Measurements from ENCODE around the gene RTN4RL1. TPM values are rescaled to one million over a fixed set of nuclear protein-coding genes. Genes with fewer than 3 reads are reported as not detected.

RTN4RL1 gene
- total and polyA plus RNA-seq, 12 donors, result 0.81 to 6.3 (median 2.7) TPM

DNA sequence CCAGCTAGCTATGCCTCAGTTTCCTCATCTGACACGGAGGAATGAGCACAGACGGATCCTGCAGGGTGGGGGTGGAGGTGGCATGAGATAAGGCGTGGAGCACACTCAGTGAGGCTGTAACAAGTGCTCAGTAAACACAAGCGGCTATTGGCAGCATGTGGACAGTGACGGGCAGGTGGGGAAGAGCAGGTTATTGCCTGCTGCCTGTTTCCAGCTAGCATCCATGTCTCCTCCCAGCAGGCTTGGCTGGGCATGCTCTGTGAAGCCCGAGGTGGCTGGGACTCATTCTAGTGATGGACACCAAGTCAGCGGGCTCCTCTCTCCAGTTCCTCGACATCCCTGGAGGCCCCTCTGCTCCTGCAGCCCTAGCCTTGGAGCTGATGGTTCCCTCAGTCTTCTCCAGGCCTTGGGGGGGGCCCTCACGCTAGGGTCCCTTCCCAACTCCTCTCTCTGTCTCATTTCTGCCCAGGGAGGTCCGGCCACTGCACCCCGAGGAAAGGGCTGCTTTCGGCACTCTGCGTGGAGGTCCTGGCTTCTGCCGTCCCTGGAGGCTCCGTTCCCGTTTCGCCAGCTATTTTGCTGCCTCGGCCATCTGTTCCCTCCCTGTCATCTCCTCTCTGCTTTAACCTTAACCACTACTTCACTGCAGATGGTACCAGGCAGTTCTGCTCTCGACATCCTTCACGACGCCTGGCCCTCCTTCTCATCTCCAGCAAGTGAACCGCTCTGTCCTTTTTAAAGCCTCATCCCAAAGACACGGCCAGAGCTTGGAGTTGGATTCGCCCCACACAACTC is 6.2 kb downstream of the RTN4RL1 start:
- Histone ChIP-seq H3K4me3 (no peak overlapping the region), H3K4me1 (peaks cover 2 to 36% (median 13%) of the 10 kb centered on the region in 9 donors), H3K36me3 (no peaks in the 10 kb centered on the region), H3K9me3 (no peaks in the 10 kb centered on the region), H3K27ac (no peak overlapping the region), H3K27me3 (peaks cover 0 to 44% (median 0%) of the 10 kb centered on the region in 7 donors)
- TF ChIP-seq, protein P1, sequence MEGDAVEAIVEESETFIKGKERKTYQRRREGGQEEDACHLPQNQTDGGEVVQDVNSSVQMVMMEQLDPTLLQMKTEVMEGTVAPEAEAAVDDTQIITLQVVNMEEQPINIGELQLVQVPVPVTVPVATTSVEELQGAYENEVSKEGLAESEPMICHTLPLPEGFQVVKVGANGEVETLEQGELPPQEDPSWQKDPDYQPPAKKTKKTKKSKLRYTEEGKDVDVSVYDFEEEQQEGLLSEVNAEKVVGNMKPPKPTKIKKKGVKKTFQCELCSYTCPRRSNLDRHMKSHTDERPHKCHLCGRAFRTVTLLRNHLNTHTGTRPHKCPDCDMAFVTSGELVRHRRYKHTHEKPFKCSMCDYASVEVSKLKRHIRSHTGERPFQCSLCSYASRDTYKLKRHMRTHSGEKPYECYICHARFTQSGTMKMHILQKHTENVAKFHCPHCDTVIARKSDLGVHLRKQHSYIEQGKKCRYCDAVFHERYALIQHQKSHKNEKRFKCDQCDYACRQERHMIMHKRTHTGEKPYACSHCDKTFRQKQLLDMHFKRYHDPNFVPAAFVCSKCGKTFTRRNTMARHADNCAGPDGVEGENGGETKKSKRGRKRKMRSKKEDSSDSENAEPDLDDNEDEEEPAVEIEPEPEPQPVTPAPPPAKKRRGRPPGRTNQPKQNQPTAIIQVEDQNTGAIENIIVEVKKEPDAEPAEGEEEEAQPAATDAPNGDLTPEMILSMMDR (IDR thresholded peaks at IDR 0.05), result no peak
- whole genome bisulfite sequencing, 2 donors, result 80 to 82% methylated on average over 24 of the region's 24 CpGs
- ATAC-seq (no peak), DNase-seq (no peak)
- intact Hi-C loops (cut with DNase I), result no loop called here

DNA sequence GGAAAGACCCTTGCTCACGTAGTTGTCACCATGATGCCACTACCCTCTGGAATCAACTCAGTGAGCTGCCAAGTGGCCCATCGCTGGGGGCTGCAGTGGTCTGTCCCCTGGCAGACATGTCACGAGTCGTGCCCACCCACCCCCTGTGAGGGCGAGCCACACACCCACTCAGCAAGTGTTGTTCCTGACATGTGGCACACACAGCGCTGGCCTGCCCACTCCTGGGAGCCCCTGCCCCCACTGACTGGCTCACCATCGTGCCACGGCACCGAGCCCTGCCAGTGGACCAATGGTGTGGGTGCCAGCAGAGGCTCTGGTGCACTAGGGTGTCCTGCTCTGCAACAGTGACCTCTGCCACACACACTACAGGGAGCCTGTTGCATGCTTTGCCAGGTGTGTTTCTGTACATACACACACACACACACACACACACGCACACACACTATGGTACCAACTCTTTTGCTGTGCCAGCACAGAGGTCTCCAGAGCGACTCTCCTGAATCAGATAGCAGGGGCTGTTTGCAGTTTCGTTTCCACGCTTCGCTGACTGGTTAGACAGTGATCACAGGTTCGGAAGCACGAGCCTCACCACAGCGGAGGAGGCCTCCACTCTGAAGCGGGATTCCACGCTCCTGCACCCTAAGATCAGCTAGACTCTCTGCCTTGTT is 7.7 kb downstream of the RTN4RL1 start:
- WGBS, 2 donors, result 90 to 92% methylated on average over 19 of the region's 19 CpGs
- Histone ChIP-seq H3K27ac (no peak overlapping the region), H3K4me1 (peaks cover 0 to 29% (median 5%) of the 10 kb centered on the region in 9 donors), H3K27me3 (peaks cover 0 to 29% (median 0%) of the 10 kb centered on the region in 7 donors), H3K9me3 (no peaks in the 10 kb centered on the region), H3K4me3 (no peak overlapping the region), H3K36me3 (no peaks in the 10 kb centered on the region)
- TF ChIP-seq, protein P1 (IDR thresholded peaks at IDR 0.05), result no peak
- DNase-seq, result no peak
- no peak for ATAC-seq
- intact Hi-C loops (cut with DNase I), result no loop called here

DNA sequence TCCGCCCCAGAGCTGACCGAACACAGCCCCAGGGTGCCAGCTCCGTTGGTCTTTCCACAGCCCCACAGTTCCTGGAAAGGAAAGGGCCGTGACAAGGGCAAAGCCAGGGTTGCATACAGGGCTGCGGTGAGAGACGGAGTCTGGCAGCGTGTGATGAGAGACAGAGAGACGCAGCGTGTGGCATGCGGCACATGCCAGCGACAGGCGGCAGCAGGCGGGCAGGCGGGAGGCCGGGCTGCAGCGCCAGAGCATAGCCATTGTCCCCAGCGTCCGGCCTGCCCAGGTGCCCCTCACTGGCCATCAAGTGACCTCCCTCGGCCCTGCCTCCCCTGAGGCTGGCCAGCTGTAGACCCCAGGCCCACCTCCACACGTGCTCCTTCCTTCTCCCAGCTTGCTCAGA is 8.6 kb downstream of the RTN4RL1 start:
- H3K4me3 ChIP-seq, result no peak overlapping the region
- 94 to 95% methylated on average over 20 of the region's 20 CpGs for WGBS, 2 donors
- no peaks in the 10 kb centered on the region for H3K9me3 ChIP-seq
- no peak for DNase-seq
- peaks cover 0 to 38% (median 15%) of the 10 kb centered on the region in 9 donors for H3K4me1 ChIP-seq
- H3K27ac ChIP-seq, result no peak overlapping the region
- intact Hi-C loops (cut with DNase I), result no loop called here
- peak in 1 of 8 donors; percentile 38 for ATAC-seq
- TF ChIP-seq, protein P1 (IDR thresholded peaks at IDR 0.05), result no peak
- peaks cover 0 to 20% (median 0%) of the 10 kb centered on the region in 7 donors for H3K27me3 ChIP-seq
- no peaks in the 10 kb centered on the region for H3K36me3 ChIP-seq

DNA sequence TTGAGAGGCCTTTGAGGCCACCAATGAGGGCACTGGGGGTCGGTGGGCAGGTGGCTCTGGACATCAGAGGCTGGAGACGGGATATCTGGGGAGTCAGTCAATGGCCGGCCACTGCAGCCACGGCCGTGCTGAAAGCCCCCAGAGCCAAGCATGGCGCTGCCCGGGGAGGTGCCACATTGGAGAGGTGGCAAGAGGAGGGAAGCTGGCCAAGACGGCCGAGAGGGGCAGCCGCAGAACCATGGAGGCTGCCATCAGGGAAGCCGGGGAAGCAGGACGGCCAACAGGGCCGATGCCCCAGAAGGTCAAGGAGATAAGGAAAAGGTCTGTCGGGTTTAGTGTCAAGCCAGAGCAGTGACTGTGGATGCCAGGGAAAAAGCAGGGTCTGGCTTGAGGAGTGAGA is 9.8 kb downstream of the RTN4RL1 start:
- H3K27me3 ChIP-seq, result peaks cover 0 to 13% (median 0%) of the 10 kb centered on the region in 7 donors
- DNase-seq, result no peak
- H3K4me3 ChIP-seq, result no peak overlapping the region
- peak in 1 of 8 donors; percentile 8 for ATAC-seq
- intact Hi-C loops (cut with DNase I), result no loop called here
- H3K4me1 ChIP-seq, result peaks cover 0 to 35% (median 12%) of the 10 kb centered on the region in 9 donors
- 74 to 81% methylated on average over 14 of the region's 14 CpGs for WGBS, 2 donors
- no peak overlapping the region for H3K27ac ChIP-seq
- TF ChIP-seq, protein P1 (IDR thresholded peaks at IDR 0.05), result no peak
- no peaks in the 10 kb centered on the region for H3K36me3 ChIP-seq
- no peaks in the 10 kb centered on the region for H3K9me3 ChIP-seq
